ENCODE results near the gene CCDC157.
A peak's percentile ranks its signal among the peaks of the same experiment; 100 is the strongest.

The CCDC157 gene

DNA sequence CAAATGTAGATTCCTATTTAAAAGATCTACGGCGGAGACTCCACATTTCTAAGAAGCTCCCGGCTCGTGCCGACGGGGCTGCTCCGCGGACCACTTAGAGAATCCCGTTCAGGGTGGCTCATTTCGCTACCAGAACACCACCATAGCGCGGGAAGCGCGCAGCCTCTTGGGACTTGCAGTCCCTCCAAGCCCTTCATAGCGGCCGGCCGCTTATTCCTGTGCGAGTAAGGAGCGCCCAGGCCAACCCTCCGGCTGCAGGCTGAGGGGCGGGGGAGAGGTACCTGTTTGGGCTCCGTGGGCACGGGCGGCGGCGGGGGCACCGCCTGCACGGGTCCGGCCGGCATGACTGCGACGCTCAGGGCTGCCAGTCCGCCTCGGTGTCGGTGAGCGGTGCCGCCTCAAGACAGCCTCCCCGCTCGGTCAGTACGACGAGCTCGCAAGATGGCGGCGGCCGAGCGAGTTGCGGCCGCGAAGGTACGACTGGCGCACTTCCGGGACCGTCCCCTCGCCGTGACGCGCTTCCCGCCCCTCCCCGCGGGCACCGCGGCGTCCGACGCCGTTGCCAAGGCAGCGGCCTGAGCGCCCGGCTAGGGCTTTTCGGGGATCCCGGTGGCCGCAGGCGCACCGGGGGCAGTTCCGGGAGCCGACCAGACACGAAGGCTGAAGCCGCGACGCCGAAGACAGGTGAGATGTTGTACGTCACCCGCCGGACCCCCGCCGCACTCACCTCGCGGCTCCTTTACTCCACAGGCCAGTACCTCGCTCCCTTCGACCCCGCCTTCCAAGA lies at the start of gene CCDC157, which contains the start of gene SF3A1:
Gene CCDC157, plus strand, starts transcription at position 559 of the 787 bp plus-strand sequence. CDS start 8,994 bp downstream, outside the sequence.
Gene SF3A1, minus strand, starts transcription at position 446 of the 787 bp plus-strand sequence. Its CDS starts 102 bp downstream, at position 344.
- H3K27ac ChIP-seq: peak within 1 kb of the TSS; percentile 76
- peak; percentile 43 for DNase-seq (ENCODE audit: low read depth, low spot score)

DNA sequence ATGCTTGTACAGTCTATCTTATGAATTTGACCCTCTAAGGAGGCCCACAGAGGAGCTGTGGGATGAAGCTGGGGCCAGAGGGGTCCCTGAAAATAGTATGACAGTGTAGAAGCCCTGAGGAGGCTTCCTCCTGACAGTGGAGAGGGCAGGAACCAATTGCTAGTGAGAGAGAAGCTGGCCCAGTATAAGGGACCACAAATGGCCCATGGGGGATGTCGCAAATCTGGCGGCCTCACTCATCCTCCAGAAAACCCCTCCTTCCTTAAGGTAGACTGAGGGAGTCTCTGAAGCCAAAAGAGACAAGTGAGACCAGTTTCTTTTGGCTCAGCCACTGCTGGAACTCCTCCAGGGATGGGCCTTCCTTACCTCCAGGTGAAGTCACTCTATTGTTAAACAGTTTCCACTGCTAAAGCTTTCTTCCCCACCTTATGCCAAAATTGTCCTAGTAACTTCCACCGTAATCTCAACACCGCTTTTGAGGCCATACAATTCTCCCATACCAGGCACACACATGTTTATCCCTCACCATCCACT lies 49.7 kb upstream of the CCDC157 start:
- H3K27ac ChIP-seq: peak overlapping the region; percentile 86

DNA sequence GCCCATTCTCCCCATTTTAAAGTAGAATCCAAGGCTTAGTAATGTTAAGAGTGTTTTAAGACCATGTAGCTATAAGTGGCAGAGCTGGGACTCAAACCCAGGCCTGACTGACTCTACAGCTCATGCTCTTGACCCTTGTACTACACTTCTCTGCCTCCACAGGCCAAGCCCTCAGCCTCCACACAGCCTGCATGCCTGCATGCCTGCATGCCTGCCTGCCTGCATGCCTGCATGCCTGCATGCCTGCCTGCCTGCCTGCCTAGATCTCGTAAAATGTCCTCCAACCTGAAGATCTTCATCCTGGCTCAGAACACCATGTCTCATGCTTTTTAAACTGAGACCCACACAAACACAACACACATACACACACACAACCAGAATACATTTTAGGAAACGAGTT lies 48.7 kb upstream of the CCDC157 start:
- no peak for DNase-seq (ENCODE audit: low read depth, low spot score)
- H3K27ac ChIP-seq: peak overlapping the region; percentile 65

More for the DNA sequence above, 49.7 kb upstream of the CCDC157 start:
- DNase-seq (ENCODE audit: low read depth, low spot score): no peak

DNA sequence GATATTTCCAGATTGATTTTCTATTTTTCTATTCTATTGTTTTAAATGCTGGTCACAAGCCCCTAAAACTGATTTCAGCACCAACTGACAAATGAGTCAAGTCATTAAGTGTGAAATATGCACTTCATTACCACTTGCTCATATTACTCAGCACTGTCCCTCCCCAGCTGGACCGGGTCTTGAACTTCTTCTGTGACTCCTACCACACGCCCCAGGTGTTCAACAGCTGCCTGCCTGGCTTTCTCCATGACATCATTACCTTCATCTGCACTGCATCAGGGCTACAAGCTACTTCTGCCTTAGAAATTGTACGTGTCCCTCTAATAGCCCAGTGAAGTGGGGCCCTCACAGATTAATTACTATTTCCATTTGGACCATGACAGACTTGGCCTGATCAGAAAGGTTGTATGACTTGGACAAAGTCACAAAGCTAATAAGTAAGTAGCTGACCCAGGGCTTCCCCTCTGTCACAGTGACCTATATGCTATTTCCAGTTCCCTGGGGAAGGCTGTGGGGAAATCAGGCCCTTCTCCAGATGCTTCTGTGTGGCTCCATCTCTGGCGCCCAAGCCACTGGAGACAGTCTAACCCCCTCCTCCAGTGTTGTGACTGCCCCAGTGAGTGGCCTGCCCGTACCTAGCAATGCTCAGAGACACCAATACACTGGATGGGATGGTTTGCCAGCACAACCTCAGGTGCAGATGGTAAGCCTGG lies 48.1 kb upstream of the CCDC157 start:
- H3K27ac ChIP-seq: peak overlapping the region; percentile 65
- DNase-seq (ENCODE audit: low read depth, low spot score): no peak

DNA sequence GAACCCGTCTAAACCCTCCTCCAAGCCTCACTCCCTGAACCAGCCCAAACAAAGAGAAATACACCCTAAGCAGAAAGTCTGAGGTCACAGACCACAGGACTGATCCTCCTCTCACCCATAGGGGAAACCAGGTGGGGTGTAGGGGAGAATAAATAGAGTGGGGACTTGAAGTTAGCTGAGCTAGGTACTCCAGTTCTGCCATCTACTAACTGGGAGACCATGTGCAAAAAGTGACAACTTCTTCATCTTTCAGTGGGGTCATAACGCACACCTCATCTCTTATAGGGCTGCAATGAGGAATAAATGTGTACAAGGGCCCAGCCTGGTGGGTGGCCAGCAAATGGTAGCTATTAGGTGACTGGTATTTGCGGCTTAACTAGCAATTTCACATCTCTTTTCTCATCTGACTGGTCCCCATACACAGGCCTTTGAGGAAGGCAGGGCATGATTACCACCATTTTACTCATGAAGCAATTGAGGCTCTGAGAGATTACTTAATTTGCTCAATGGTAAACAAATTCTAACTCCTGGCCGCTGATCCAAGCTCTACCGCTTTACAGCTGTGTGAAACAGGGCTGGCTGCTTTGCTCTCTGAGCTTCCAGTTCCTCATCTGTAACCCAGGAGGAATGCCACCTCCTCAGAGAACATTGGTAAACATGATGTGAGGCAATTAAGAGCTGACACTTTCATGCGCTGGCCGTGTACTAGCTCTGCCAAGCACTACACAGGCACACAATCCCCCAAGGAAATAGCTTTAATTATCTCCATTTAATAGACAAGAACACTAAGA lies 46.7 kb upstream of the CCDC157 start:
- DNase-seq (ENCODE audit: low read depth, low spot score): peak; percentile 62
- peak overlapping the region; percentile 65 for H3K27ac ChIP-seq

DNA sequence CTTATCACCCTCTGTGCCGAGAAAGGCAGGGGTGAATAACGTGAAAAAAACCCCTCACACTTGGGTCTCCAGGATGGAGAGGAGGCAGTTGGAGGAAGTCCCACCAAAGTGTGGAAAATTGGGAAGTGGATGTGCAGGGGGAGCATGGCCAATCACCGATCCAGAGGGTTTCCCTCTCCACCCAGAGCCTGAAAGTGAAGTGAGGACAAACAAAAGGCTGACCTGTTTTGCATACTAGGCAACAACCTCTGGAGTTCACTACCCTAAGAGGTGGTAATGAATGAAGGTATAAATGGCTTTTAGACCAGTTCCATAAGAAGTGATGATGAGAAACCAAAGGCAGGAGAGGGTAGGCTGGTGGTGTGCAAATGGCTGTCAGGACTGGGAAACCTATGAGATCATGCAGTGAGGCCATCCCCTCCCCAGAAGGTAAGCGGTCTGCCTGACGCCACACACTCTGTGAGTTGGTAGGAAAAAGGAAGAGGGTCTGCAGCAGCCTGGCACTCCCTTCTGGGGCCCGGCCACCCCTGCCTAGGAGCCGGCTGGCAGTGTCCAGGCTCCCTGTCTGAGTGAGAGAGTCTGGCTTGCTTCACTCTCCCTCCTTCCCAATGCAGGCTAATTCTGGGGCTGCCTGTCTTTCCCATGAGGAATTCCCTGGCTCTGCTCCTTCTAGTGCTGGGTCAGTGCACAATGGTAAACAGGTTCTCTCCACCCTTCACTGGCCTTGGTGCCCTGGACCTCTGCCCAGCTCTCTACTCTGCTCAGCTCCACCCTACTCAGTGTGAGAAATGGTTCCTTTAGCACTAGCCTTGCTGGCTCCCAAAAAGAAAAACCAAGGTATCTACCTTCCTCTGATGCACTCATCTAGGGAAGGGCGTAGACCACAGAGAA lies 45.7 kb upstream of the CCDC157 start:
- DNase-seq (ENCODE audit: low read depth, low spot score): no peak
- H3K27ac ChIP-seq: peak overlapping the region; percentile 65

DNA sequence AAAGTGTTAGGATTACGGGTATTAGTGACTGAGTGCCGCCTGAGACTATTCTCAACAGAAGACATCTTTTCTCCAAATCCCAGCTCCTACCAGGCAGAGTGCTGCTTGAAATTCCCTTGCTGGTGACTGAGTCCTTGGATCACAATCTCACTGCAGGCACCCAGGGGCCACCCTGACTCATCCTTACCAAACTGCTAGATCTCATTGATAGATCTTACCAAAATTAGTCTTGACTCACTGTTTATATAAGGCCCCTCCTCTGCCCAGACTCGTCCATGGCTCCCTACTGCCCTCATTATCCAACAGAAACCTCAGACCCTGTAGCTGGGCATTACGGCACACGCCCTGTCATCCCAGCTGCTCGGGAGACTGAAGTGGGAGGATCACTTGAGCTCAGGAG lies 44.8 kb upstream of the CCDC157 start:
- DNase-seq (ENCODE audit: low read depth, low spot score): peak; percentile 85
- H3K27ac ChIP-seq: peak overlapping the region; percentile 65

DNA sequence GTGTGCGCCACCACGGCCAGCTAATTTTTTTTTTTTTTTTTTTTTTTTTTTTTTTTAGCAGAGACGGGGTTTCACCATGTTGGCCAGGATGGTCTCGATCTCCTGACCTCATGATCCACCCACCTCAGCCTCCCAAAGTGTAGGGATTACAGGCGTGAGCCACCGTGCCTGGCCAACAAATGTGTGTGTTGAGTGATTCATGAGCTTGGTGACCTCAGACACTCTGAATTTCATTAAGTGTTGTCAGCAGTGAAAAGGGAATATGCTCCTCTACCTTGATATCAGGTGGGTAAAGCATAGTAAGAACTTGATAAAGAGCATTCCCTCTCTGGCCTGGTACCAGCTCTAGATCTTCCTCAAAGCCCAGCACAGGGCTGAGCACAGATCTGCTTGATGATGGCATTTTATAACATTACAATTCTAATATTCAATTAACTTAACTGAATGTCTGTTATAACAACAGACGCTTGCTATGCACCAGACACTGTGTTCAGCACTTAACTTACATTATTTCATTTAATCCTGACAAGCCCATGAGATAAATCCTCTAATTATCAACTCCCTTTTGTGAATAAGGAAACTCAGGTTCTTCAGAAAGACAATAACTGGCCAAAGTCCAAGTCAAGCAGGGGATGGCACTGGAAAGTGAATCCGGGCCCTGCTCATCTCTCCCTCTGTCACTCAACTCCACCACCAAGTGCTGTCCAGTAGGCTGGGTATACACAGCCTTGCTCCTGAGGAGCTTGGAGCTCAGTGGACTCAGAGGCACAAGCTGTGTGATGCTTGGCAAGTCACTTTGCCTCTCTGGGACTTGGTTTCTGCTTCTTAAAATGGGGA lies 43.1 kb upstream of the CCDC157 start:
- DNase-seq (ENCODE audit: low read depth, low spot score): no peak
- H3K27ac ChIP-seq: peak overlapping the region; percentile 65

DNA sequence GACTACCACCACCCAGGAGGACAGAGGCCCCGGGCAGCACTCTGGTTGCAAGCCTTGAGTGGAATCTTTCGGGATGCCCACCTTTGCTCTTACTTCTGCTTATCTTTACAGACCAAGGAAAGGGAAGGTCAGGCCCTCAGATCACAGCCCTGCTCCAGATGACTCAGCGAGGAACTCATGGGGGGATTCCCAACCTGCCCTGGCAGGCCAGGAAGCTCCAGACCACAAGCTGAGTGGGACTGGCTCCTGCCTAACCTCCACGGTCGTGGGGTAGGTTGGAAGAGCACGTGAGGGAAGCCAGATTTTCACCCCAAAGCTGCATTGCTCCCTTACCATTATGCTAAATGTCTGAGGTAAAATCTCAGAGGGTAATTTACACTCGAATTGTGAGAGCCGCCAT lies 41.9 kb upstream of the CCDC157 start:
- DNase-seq (ENCODE audit: low read depth, low spot score): no peak
- H3K27ac ChIP-seq: peak overlapping the region; percentile 65

DNA sequence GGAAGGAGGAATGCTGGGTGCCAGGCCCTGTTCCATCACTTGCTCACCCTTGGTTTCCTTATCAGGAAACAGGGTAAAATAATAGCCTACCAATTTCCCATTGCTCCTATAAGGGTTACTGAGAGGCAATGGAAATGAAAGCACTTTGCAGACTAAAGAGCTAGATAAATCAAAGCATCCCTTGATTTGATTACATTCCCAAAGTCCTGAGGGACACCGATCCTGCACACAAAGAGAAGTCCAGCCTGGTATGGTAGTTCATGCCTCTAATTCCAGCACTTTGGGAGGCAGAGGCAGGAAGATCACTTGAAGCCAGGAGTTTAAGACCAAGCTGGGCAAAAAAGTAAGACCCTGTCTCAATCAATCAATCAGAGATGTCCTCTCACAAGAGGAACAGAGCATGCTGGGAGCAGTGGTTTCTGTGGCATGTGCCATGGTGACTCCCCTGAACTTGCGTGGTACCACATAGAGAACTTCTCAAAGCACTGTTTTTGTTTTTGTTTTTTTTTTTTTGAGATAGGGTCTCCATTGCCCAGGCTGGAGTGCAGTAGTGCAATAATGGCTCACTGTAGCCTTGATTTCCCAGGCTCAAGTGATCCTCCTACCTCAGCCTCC lies 40.7 kb upstream of the CCDC157 start:
- no peak overlapping the region for H3K27ac ChIP-seq
- no peak for DNase-seq (ENCODE audit: low read depth, low spot score)

DNA sequence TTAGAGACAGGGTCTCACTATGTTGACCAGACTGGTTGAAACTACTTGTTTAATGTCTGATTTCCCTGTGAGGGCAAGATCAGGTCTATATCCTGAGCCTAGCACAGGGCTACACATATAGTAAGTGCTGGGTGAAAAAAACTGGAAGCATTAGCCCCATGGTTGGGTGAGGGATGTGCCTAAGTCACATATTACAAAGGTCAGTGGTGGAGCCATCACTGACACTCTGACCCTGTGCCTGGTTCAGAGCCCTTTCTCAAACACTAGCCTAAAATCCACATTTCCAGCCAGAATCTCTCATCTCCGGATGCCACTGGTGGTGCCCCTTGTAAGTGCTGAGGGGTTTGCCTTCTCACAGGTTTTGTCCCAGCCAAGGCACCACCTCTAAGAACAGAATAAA lies 39.0 kb upstream of the CCDC157 start:
- no peak overlapping the region for H3K27ac ChIP-seq
- DNase-seq (ENCODE audit: low read depth, low spot score): no peak

DNA sequence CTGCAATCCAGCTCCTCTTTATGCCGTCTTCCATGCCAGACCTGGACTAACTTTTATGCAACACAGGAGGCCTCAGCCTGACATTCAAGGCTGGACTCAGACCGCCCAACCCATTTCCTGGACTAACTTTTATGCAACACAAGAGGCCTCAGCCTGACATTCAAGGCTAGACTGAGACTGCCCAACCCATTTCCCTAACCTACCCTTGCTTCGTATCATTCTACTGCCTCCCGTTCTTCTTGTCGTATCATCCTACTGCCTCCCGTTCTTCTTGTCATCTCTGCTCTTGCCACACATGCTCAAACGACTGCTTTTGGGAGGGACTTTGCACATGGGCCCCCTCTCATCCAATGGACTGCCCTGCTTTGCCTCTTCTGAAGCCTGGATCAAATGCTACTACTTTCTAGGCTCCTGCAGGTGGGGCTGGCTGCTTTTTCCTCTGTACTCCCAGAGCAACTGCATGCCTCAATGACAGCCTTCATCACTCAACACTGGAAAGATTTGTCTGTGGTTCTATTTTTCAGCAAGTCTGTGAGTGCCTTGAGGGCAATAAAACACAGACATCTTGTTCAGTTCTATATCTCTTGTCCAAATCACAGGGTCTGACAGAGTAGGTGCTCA lies 37.9 kb upstream of the CCDC157 start:
- no peak for DNase-seq (ENCODE audit: low read depth, low spot score)
- no peak overlapping the region for H3K27ac ChIP-seq

DNA sequence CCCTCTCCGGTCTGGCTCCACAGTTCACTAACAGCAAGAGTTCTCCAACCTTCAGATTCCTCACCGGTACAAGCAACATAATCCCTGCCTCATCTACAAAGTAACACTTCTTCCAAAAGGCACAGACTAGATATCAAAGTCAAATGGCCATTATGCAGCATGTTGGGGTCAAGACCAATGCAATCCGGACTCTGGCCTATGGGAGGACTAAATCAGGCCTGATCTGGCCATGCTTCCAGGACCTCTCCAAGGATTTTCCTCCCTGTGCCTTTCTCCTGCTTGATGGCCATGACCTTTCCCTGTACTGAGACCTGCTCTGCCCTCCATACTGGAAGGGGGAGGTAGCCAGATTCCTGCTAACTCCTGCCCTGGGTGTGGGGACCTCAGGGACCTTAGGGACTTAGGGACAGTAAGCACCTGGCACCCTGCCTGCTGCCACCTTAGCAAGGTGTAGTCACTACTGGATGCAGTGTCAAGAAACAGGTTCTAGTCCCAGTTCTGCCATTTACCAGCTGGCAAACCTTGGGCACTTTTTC lies 36.7 kb upstream of the CCDC157 start:
- no peak for DNase-seq (ENCODE audit: low read depth, low spot score)
- no peak overlapping the region for H3K27ac ChIP-seq

DNA sequence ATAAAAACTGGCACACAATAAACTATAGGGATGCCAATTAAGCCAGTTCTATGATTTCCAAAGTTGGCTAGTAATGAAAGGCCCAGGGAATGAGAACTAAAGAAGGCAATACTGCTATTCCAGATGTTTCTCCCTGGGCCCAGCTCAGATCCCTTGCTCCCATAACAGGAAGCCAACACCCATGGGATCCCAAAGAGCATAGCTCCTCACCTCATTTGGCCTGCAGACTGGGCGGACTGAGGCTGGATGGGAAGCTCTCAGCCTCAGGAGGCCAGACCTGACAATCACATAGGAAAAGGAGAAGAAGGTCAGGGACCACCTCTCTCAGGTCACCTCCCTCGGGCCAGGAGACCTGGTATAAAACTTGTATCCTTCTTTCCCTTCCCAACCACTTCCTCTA lies 35.3 kb upstream of the CCDC157 start:
- H3K27ac ChIP-seq: no peak overlapping the region
- no peak for DNase-seq (ENCODE audit: low read depth, low spot score)

DNA sequence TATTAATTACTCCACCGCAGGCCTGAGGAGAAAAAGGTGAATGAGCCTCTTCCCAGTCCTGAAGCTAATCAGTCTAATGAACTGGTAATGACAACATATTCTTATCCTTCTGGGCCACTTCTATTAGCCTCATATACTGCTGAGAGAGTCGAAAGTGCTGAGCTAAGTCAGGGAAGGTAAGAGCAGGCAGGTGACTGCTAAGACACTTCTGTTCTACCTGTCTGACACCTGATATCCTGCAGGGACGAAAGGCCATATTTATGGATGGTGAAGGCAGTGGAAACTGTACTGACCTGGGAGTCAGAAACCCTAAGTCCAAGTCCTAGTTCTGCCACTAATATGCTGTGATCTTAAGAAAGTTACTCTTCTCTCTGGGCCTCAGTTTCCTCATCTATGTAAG lies 33.6 kb upstream of the CCDC157 start:
- no peak for DNase-seq (ENCODE audit: low read depth, low spot score)
- H3K27ac ChIP-seq: no peak overlapping the region

DNA sequence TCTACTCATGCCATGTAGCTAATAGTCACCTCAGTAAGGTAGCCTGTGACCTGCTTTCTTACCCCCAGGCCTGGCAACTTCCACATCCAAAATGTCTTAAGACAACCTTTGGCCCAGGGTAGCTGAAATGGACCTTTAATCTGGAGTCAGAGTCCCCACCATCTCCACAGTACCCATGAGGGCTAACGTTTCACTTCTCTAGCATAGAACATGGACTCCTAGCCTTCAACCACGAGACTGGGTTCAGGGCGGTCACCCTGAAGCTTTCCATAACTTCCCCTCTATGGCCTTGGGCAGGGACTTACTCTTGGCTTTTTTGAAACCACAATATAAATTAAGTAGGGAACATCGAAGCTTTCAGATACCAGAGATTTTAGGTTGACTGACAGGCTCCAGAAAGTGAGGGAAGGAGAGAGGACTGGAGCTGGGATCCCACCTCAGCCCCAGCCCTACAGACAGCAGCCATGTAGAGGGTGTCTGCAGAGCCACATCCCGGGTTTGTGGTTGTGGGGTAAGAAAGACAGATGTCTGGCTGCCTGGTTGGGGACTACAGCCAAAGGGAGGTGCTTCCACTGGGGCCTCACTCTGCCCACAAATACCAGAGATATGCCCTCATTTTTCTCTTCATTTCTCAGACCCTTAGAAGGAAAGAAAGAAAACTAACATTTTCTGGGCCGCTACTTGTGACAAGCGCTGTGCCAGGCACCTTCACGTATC lies 32.6 kb upstream of the CCDC157 start:
- no peak overlapping the region for H3K27ac ChIP-seq
- DNase-seq (ENCODE audit: low read depth, low spot score): no peak

Measured in epithelial cell of prostate (primary cell).